C4-2B (cell line): Measurements from ENCODE around the gene ABCB4.

Experiments
- ZFX ChIP-seq: fragments of 450-650 bp; IDR thresholded peaks from 2 replicates; pipeline ENCODE4 v1.6.1; 2017
- TF ChIP-seq, protein P1 (sequence below): fragments of 450-650 bp; conservative IDR thresholded peaks from 2 replicates; pipeline ENCODE4 v1.5.1; 2017; ENCODE audit warnings: mild to moderate bottlenecking

DNA sequence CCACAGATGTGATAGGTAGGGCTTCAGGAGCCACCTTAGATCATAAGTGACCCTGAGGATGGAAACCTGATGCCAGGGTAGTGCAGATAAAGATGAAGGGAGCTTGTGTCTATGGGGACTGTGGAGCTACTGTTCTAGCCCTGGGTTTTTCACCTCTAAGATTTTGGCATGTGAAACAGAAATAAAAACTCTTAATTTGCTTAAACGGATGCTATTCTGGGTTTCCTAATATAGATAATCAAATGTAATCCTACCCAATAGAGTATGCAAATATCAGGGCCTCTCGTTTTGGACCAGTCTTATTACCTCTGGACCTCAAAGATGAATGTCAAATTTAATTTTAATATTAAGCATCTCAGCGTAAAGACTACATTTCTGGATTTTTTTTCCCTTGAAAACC is 49.3 kb downstream of the ABCB4 start:
- TF ChIP-seq, protein P1, sequence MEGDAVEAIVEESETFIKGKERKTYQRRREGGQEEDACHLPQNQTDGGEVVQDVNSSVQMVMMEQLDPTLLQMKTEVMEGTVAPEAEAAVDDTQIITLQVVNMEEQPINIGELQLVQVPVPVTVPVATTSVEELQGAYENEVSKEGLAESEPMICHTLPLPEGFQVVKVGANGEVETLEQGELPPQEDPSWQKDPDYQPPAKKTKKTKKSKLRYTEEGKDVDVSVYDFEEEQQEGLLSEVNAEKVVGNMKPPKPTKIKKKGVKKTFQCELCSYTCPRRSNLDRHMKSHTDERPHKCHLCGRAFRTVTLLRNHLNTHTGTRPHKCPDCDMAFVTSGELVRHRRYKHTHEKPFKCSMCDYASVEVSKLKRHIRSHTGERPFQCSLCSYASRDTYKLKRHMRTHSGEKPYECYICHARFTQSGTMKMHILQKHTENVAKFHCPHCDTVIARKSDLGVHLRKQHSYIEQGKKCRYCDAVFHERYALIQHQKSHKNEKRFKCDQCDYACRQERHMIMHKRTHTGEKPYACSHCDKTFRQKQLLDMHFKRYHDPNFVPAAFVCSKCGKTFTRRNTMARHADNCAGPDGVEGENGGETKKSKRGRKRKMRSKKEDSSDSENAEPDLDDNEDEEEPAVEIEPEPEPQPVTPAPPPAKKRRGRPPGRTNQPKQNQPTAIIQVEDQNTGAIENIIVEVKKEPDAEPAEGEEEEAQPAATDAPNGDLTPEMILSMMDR: no peak
- no peak for TF ChIP-seq ZFX
